Aorta (tissue), 5 donors: Measurements from ENCODE around the gene SHB. TPM values are rescaled to one million over a fixed set of nuclear protein-coding genes. Genes with fewer than 3 reads are reported as not detected.

Experiments used
- ATAC-seq: fragments of 200-7000 bp; cut with Tn5 transposase; one replicate; pipeline ENCODE4 v1.9.1; 2022; ENCODE audit warnings: moderate library complexity; ENCODE audit not compliant: low FRiP score
- DNase-seq, 2 donors: peaks; one replicate each; pipeline ENCODE4 v3.0.0-alpha.2; 2020
- H3K27ac ChIP-seq, 2 donors: one replicate each; pipeline ENCODE4 v1.5.1; 2013; ENCODE audit warnings: low read length in 2 of 2, mild to moderate bottlenecking in 2 of 2, moderate library complexity in 2 of 2, control low read depth in 1 of 2, inconsistent platforms in 1 of 2, low read depth in 1 of 2
- H3K27me3 ChIP-seq, 2 donors: one replicate each; pipeline ENCODE4 v1.6.1; 2013; ENCODE audit warnings: control low read depth in 1 of 2, low read length in 1 of 2, mild to moderate bottlenecking in 1 of 2, moderate library complexity in 1 of 2; ENCODE audit not compliant: insufficient read depth in 2 of 2, control insufficient read depth in 1 of 2
- H3K36me3 ChIP-seq, 2 donors: one replicate each; pipeline ENCODE4 v1.6.1; 2013; ENCODE audit warnings: control low read depth in 1 of 2, low read length in 1 of 2, mild to moderate bottlenecking in 1 of 2; ENCODE audit not compliant: insufficient read depth in 2 of 2, control insufficient read depth in 1 of 2
- H3K4me1 ChIP-seq, 2 donors: one replicate each; pipeline ENCODE4 v1.6.1; 2013; ENCODE audit warnings: low read length in 2 of 2, control low read depth in 1 of 2, mild to moderate bottlenecking in 1 of 2, moderate library complexity in 1 of 2; ENCODE audit not compliant: insufficient read depth in 2 of 2, control insufficient read depth in 1 of 2
- H3K4me3 ChIP-seq, 2 donors: one replicate each; pipeline ENCODE4 v1.5.1; 2013; ENCODE audit warnings: low read length in 2 of 2, control low read depth in 1 of 2, mild to moderate bottlenecking in 1 of 2
- H3K9me3 ChIP-seq: one replicate; pipeline ENCODE4 v1.6.1; 2013; ENCODE audit warnings: mild to moderate bottlenecking, low read length; ENCODE audit not compliant: control insufficient read depth
- WGBS, 2 donors: extraction: QIAGEN DNeasy Blood & Tissue Kit; methylation state at CpG; one replicate each; pipeline ENCODE4 v1.1.7; 2013; 5-methylcytosine and 5-hydroxymethylcytosine counted together
- intact Hi-C, 2 donors: fragments of 100-400 bp; cut with DNase I; formaldehyde crosslinking; loops; one replicate each; pipeline versions ENCODE4 v1.14.2 to v1.15.0; 2022
- polyA plus RNA-seq, 2 donors: library from polyadenylated mRNA; stranded (reverse); fragments of 200-250 nt; gene quantifications; one replicate each; pipeline ENCODE4 v1.2.3, GENCODE V29; 2013
- total RNA-seq, 2 donors: library from RNA; stranded (reverse); fragmentation: NEBNext Ultra II Directional; extraction: Animal tissue kit (Norgen Biotek cat#: 25700); gene quantifications; one replicate each; pipeline ENCODE4 v1.2.1, GENCODE V29; 2021
- donor health status: healthy with polysubstance abuse.
- donor health status: Bipolar disorder and iron deficiency.
- donor health status: DM: no; HTN: no; CAD: no.
- donor health status: DM: no; HTN: no; CAD: no.
- donor health status: DM: yes; HTN: yes; CAD: no.

Gene SHB
- total and polyA plus RNA-seq, 4 donors, result 3.5 to 29.3 (median 17.2) TPM

DNA sequence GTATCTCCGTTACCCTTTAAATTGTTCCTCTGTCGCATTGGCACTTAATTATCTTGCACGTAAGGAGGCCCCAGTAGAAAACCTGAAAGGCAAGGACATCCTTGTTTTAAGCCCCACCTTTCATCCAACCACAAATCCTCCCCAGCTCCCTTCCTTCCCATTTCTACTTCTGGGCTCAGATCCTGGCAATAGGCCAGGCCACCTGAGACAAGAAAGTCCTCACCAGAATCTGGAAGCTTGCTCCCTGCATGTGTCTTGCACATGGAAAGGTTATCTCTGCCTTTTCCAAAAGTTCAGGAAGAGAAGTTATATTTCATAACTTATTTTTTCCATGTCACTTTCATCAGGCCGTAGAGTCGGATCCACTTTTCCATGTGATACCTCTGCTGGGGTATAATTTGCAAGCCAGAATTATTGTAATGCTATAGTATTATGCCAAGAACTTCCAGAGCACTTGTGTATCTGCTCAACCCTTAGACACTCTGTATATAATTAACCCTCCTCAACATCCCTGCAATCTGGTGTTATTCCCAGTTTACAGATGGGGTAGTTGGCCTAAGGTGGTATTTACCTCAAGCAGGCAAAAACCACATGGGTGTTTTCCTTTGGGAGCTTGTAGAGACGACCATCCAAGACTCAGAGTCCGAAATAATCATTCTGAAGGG, 2.6 kb upstream of the SHB start:
- intact Hi-C loops, result loop anchor here (5.0 to 10.0 kb wide), 3 partner anchors 63 to 286 kb away; no protein-coding TSS in a partner anchor
- H3K27ac ChIP-seq, result no peak overlapping the region

DNA sequence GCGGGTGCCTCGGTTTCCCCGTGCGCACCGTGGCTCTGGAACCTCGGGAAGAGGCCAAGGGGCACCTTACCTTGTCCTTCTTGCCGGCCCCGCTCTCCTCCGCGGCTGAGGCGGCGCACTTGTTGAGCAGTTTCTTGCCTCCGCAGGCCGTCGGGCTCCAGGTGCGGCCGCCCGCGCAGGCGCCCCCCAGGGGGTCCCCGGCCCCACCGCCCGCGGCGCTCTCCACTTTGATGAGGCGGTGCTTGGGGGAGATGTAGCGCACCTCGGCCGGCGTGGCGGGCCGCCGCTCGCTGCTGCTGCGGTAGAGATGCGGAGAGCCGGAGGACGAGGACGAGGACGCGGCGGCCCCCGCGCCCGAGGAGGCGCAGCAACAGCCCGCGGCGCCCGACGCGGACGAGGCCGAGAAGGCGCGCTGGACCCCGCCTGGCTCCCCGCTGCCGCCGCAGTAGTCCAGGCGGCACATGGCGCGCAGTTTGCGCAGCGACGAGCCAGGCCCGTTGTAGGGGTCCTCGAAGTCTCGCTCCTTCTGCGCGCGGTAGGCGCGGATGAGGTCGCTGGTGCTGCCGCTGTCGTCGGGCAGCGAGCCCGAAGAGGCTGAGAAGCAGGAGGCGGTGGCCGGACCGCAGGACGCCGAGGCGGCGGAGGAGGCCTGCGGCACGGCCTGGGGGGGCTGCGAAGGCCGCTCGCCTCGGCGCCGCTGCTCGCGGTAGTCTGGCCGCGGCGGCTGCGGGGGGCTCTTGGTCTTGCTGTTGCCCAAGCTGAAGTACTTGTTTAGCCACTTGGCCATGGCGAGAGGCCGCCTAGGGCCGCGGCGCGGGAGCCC, 957 bp downstream of the SHB start:
- H3K9me3 ChIP-seq, result no peaks in the 10 kb centered on the region
- H3K36me3 ChIP-seq, result no peaks in the 10 kb centered on the region
- WGBS, 2 donors, result 0 to 1% methylated on average over 89 to 107 of the region's 107 CpGs
- peaks cover 0 to 5% of the 10 kb centered on the region in 2 donors for H3K4me1 ChIP-seq
- H3K27ac ChIP-seq, result peak overlapping the region; percentile 62 to 88
- peak overlapping the region; percentile 69 to 96 for H3K4me3 ChIP-seq
- DNase-seq (peak in 1 of 2 donors; percentile 63), ATAC-seq (peak; percentile 1)
- H3K27me3 ChIP-seq, result no peaks in the 10 kb centered on the region
- intact Hi-C loops, result loop anchor here (2.0 to 5.0 kb wide), 6 partner anchors 49 to 329 kb away; no protein-coding TSS in a partner anchor

More for the DNA sequence above, 2.6 kb upstream of the SHB start:
- H3K4me3 ChIP-seq, result no peak overlapping the region
- DNase-seq (no peak), ATAC-seq (no peak)
- no peaks in the 10 kb centered on the region for H3K9me3 ChIP-seq
- H3K4me1 ChIP-seq, result peaks cover 0 to 2% of the 10 kb centered on the region in 2 donors
- 63 to 69% methylated on average over 7 of the region's 7 CpGs for WGBS, 2 donors
- H3K27me3 ChIP-seq, result no peaks in the 10 kb centered on the region
- H3K36me3 ChIP-seq, result no peaks in the 10 kb centered on the region

DNA sequence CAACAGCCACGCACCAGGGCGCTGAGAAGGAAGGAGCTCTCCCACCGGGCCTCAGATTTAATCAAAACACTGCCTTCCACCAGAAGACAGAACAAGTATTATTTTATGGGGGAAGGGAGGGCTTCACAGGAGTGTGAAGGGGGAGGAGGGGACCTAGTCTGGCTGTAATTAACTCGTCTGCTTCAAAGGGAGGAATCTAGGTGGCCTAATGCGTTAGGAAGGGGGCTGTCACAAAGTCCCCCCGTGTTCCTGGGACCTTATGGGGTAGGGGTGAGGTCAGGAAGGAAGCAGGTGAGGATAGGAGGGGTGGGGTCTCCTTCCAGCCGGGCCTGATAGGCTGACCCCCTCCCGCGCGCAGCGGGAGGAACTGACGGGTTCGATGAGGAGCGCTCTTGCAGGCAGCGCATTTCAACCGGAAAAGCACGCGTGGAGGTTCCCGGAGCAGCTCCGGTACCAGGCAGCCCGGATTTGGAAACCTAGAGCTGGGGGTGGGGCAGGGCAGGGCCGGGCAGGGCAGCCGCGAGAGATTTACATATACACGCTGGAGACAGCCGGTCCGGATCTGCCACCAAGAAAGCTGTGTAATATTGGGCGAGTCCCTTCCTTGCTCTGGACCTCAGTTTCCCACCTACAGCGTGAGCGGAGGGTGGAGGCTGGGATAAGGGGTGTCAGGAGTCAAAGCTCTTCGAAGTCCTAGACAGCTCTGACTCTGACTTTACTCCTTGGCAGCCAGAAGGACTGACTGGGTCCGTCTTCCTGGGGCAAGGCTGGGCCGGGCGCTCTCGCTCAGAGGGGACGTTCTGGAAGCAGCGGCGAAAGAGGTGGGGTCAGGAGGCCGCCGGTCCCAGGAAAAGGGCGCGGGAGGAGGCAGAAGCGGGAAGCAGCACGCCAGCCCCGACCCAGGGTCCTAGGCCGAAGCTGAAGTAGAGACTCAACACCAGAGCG, 1.8 kb downstream of the SHB start:
- WGBS, 2 donors, result 0 to 1% methylated on average over 47 of the region's 47 CpGs
- Histone ChIP-seq H3K9me3 (no peaks in the 10 kb centered on the region), H3K4me1 (peaks cover 0 to 5% of the 10 kb centered on the region in 2 donors), H3K4me3 (peak overlapping the region; percentile 69 to 96), H3K27ac (peak overlapping the region; percentile 33 to 88), H3K27me3 (no peaks in the 10 kb centered on the region), H3K36me3 (no peaks in the 10 kb centered on the region)
- DNase-seq, result peak; percentile 81 to 87
- intact Hi-C loops, result loop anchor here (2.0 to 5.0 kb wide), 6 partner anchors 48 to 330 kb away; no protein-coding TSS in a partner anchor
- ATAC-seq, result peak; percentile 72

DNA sequence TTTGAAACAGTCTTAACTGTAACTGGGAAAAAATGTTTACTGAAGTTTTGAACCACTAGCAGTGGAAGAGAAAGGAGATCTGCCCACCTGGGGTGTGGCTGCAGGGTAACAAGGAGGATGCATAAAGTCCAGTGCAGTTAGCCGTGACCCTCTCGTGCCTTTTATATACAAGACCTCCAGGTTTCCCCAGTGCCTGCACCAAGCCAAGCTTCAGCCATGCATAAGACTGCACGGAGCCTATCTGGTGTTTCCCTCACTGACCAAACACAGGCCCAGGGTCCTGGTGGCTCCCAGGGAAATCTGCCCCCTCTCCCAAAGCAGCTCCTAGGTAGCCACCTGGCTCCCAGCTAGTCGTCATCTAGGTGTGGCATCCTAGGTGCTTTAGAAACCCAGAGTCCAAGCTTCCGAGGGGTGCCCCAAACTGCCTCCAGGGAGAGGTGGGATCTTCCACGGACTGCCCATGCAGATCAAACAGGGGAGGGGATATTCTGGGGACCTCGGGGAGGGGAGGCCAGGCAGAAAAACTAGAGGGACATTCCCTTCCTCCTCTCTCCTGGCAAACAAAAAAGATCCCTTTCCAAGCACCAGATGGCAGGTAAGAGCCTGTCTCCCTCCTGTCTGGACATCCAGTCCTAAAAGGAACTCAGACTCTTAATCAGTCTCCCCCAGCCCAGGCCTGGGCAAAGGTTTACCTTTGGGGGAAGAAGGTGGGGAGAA, 2.7 kb downstream of the SHB start:
- peaks cover 0 to 5% of the 10 kb centered on the region in 2 donors for H3K4me1 ChIP-seq
- ATAC-seq (no peak), DNase-seq (no peak)
- peak overlapping the region; percentile 33 to 80 for H3K27ac ChIP-seq
- H3K27me3 ChIP-seq, result no peaks in the 10 kb centered on the region
- no peaks in the 10 kb centered on the region for H3K36me3 ChIP-seq
- intact Hi-C loops, result loop anchor here (2.0 to 5.0 kb wide), 6 partner anchors 48 to 331 kb away; no protein-coding TSS in a partner anchor
- no peaks in the 10 kb centered on the region for H3K9me3 ChIP-seq
- peak overlapping the region; percentile 69 to 96 for H3K4me3 ChIP-seq
- 9 to 10% methylated on average over 7 of the region's 7 CpGs for WGBS, 2 donors

DNA sequence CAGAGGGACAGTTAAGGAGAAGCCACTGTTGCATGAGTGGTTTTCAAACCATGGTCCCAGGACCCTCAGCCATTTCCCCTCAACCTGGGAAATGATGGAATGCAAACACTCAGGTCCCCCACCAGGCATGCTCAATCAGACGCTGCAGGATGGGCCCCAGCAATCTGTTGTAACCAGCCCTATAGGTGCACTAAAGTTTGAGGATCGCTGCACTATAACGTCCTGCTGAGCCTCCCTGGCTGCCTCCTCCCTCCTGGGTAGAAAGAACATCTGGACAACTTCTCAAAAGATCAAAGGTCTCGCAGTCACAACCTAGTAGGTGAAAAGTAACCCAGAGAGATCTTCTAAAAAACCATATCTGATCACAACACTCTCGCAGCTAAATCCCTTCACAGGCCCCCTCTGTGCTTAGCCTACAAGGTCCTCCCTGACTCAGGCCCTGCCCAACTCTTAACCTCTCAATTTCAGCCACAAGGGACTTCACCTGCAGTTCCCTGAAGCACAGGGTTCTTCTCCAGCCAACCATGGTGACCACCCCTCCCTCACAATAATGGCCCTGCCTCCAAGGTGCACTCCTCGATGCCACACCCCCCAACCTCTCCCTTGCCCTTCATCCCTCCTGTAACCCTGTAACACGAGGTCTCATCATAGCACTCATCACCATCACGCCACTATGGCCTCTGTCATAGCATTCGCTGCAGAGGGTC, 3.5 kb downstream of the SHB start:
- 35 to 41% methylated on average over 9 of the region's 9 CpGs for WGBS, 2 donors

GRCh38 chr9:38064842-38065368, 4.1 kb downstream of the SHB start:
- no peaks in the 10 kb centered on the region for H3K27me3 ChIP-seq
- intact Hi-C loops, result loop anchor here (5.0 kb wide), 5 partner anchors 48 to 332 kb away; no protein-coding TSS in a partner anchor
- WGBS, 2 donors, result 43 to 54% methylated on average over 4 of the region's 4 CpGs

More for the DNA sequence above, 3.5 kb downstream of the SHB start:
- no peak overlapping the region for H3K4me3 ChIP-seq
- H3K27ac ChIP-seq, result no peak overlapping the region
- no peaks in the 10 kb centered on the region for H3K36me3 ChIP-seq
- H3K27me3 ChIP-seq, result no peaks in the 10 kb centered on the region
- DNase-seq (no peak), ATAC-seq (no peak)
- intact Hi-C loops, result loop anchor here (2.0 to 5.0 kb wide), 6 partner anchors 47 to 332 kb away; no protein-coding TSS in a partner anchor
- H3K9me3 ChIP-seq, result no peaks in the 10 kb centered on the region
- peaks cover 0 to 5% of the 10 kb centered on the region in 2 donors for H3K4me1 ChIP-seq

GRCh38 chr9:38063363-38063707, 5.7 kb downstream of the SHB start:
- DNase-seq (no peak), ATAC-seq (no peak)
- no peaks in the 10 kb centered on the region for H3K36me3 ChIP-seq
- WGBS, 2 donors, result 20% methylated on average over 2 of the region's 2 CpGs
- H3K27ac ChIP-seq, result peak overlapping the region in 1 of 2 donors; percentile 0
- H3K27me3 ChIP-seq, result no peaks in the 10 kb centered on the region
- H3K9me3 ChIP-seq, result no peaks in the 10 kb centered on the region
- H3K4me1 ChIP-seq, result peaks cover 0 to 6% of the 10 kb centered on the region in 2 donors
- H3K4me3 ChIP-seq, result no peak overlapping the region
- intact Hi-C loops, result no loop called here

More at GRCh38 chr9:38064842-38065368, 4.1 kb downstream of the SHB start:
- H3K4me1 ChIP-seq, result peaks cover 0 to 5% of the 10 kb centered on the region in 2 donors
- H3K9me3 ChIP-seq, result no peaks in the 10 kb centered on the region
- ATAC-seq (no peak), DNase-seq (no peak)
- no peak overlapping the region for H3K4me3 ChIP-seq
- peak overlapping the region in 1 of 2 donors; percentile 32 for H3K27ac ChIP-seq
- no peaks in the 10 kb centered on the region for H3K36me3 ChIP-seq
